Endothelial cell (in vitro differentiated cells): ENCODE data around the gene DNAH9. TPM values are rescaled to one million over a fixed set of nuclear protein-coding genes. Genes with fewer than 3 reads are reported as not detected.

Experiments used
- DNase-seq: peaks from one replicate; pipeline ENCODE4 v3.0.0; 2021; ENCODE audit warnings: low spot score
- H3K27ac Mint-ChIP-seq: one replicate; pipeline ENCODE4 v1.8.0; 2021; ENCODE audit warnings: mixed read lengths, inconsistent platforms; ENCODE audit not compliant: unreplicated experiment
- H3K27me3 Mint-ChIP-seq: one replicate; pipeline ENCODE4 v1.8.0; 2021; ENCODE audit warnings: mild to moderate bottlenecking, moderate library complexity, mixed read lengths, inconsistent platforms; ENCODE audit not compliant: unreplicated experiment
- H3K36me3 Mint-ChIP-seq: one replicate; pipeline ENCODE4 v1.8.0; 2021; ENCODE audit warnings: mild to moderate bottlenecking, low read depth, mixed read lengths, inconsistent platforms; ENCODE audit not compliant: unreplicated experiment
- H3K4me1 Mint-ChIP-seq: one replicate; pipeline ENCODE4 v1.8.0; 2021; ENCODE audit warnings: mild to moderate bottlenecking, mixed read lengths, inconsistent platforms; ENCODE audit not compliant: unreplicated experiment
- H3K4me3 Mint-ChIP-seq: one replicate; pipeline ENCODE4 v1.8.0; 2021; ENCODE audit warnings: mild to moderate bottlenecking, mixed read lengths, inconsistent platforms; ENCODE audit not compliant: unreplicated experiment
- H3K9me3 Mint-ChIP-seq: one replicate; pipeline ENCODE4 v1.8.0; 2021; ENCODE audit warnings: mixed read lengths, inconsistent platforms; ENCODE audit not compliant: unreplicated experiment
- CTCF ChIP-seq: fragments of 200-600 bp; sonication (generic); IDR thresholded peaks from one replicate; pipeline ENCODE4 v1.5.0; 2021; ENCODE audit warnings: antibody characterized with exemption; ENCODE audit not compliant: unreplicated experiment
- total RNA-seq: library from RNA; stranded (reverse); fragmentation: NEBNext Ultra II Directional; extraction: Animal tissue kit (Norgen Biotek cat#: 25700); gene quantifications from one replicate; pipeline ENCODE4 v1.2.1, GENCODE V29; 2021; ENCODE audit not compliant: unreplicated experiment

DNAH9 gene
- total RNA-seq, 1 donor from 2014 or later, result not detected

- peaks cover 6% of the 10 kb centered on the region for H3K36me3 Mint-ChIP-seq
- peaks cover 9% of the 10 kb centered on the region for H3K27me3 Mint-ChIP-seq
- H3K27ac Mint-ChIP-seq, result no peak overlapping the region
- no peak overlapping the region for H3K4me3 Mint-ChIP-seq
- no peak for DNase-seq
- no peaks in the 10 kb centered on the region for H3K4me1 Mint-ChIP-seq
- no peak for TF ChIP-seq CTCF
- H3K9me3 Mint-ChIP-seq, result peaks cover 36% of the 10 kb centered on the region
Measured at GRCh38 chr17:11852231-11852630, 254.0 kb downstream of the DNAH9 start.

GRCh38 chr17:11852912-11853311, 254.6 kb downstream of the DNAH9 start:
- TF ChIP-seq CTCF, result no peak
- no peak for DNase-seq
- Mint-ChIP-seq H3K9me3 (peaks cover 33% of the 10 kb centered on the region), H3K4me1 (no peaks in the 10 kb centered on the region), H3K27ac (no peak overlapping the region), H3K4me3 (no peak overlapping the region), H3K27me3 (peaks cover 9% of the 10 kb centered on the region), H3K36me3 (peaks cover 6% of the 10 kb centered on the region)

- Mint-ChIP-seq H3K9me3 (peaks cover 32% of the 10 kb centered on the region), H3K4me3 (no peak overlapping the region), H3K4me1 (no peaks in the 10 kb centered on the region), H3K36me3 (peaks cover 6% of the 10 kb centered on the region), H3K27me3 (peaks cover 9% of the 10 kb centered on the region), H3K27ac (no peak overlapping the region)
- TF ChIP-seq CTCF, result no peak
- DNase-seq, result no peak
Measured at GRCh38 chr17:11853321-11854151, 255.3 kb downstream of the DNAH9 start.

- H3K9me3 Mint-ChIP-seq, result peaks cover 30% of the 10 kb centered on the region
- DNase-seq, result no peak
- peaks cover 6% of the 10 kb centered on the region for H3K36me3 Mint-ChIP-seq
- no peaks in the 10 kb centered on the region for H3K4me1 Mint-ChIP-seq
- H3K4me3 Mint-ChIP-seq, result no peak overlapping the region
- TF ChIP-seq CTCF, result no peak
- H3K27ac Mint-ChIP-seq, result no peak overlapping the region
- H3K27me3 Mint-ChIP-seq, result peaks cover 4% of the 10 kb centered on the region
Measured at GRCh38 chr17:11855306-11855705, 257.0 kb downstream of the DNAH9 start.

GRCh38 chr17:11857006-11857405, 258.7 kb downstream of the DNAH9 start:
- Mint-ChIP-seq H3K4me3 (no peak overlapping the region), H3K9me3 (peaks cover 18% of the 10 kb centered on the region), H3K4me1 (no peaks in the 10 kb centered on the region), H3K36me3 (peaks cover 6% of the 10 kb centered on the region), H3K27ac (no peak overlapping the region), H3K27me3 (peaks cover 4% of the 10 kb centered on the region)
- TF ChIP-seq CTCF, result no peak
- DNase-seq, result no peak
